Activated T-helper 2 cell treated with anti-CD3 and anti-CD28 coated beads, Interferon-gamma antibody, Interleukin-2, Interleukin-4, amounts not matched to agents 10 μg/mL and 5 μg/mL and 100 μg/mL, durations not matched to agents 14 hours and 24 hours and 36 hours (primary cell): Measurements from ENCODE around the gene C11orf87. TPM values are rescaled to one million over a fixed set of nuclear protein-coding genes. Genes with fewer than 3 reads are reported as not detected.

Source experiments
- DNase-seq: peaks from one replicate; pipeline ENCODE4 v3.0.0; 2021; ENCODE audit warnings: low spot score
- H3K27ac Mint-ChIP-seq: one replicate; pipeline ENCODE4 v1.8.0; 2021; ENCODE audit warnings: mixed read lengths
- H3K27me3 Mint-ChIP-seq: one replicate; pipeline ENCODE4 v1.8.0; 2021; ENCODE audit warnings: low read depth, mixed read lengths
- H3K36me3 Mint-ChIP-seq: one replicate; pipeline ENCODE4 v1.8.0; 2021; ENCODE audit warnings: low read depth, mixed read lengths
- H3K4me1 Mint-ChIP-seq: one replicate; pipeline ENCODE4 v1.8.0; 2021; ENCODE audit warnings: low read depth, mixed read lengths
- H3K4me3 Mint-ChIP-seq: one replicate; pipeline ENCODE4 v1.8.0; 2021; ENCODE audit warnings: low read depth, mild to moderate bottlenecking, moderate library complexity, mixed read lengths
- H3K9me3 Mint-ChIP-seq: one replicate; pipeline ENCODE4 v1.8.0; 2021; ENCODE audit warnings: mixed read lengths
- intact Hi-C: fragments of 100-400 bp; cut with micrococcal nuclease; formaldehyde crosslinking; loops from one replicate; pipeline ENCODE4 v1.15.1; 2023
- total RNA-seq: library from RNA; stranded (reverse); gene quantifications from 2 replicates; pipeline ENCODE4 v1.2.3, GENCODE V29; 2022

The C11orf87 gene
- not detected in 2 replicates for total RNA-seq

- Mint-ChIP-seq H3K27ac (no peak within 1 kb of the TSS), H3K36me3 (no peaks in the 10 kb centered on the region), H3K9me3 (no peaks in the 10 kb centered on the region), H3K4me1 (no peaks in the 10 kb centered on the region), H3K27me3 (peaks cover 26% of the 10 kb centered on the region), H3K4me3 (no peak within 1 kb of the TSS)
- no peak for DNase-seq
- intact Hi-C loops = no loop called here
These were observed at the start of gene C11orf87 for GRCh38 chr11:109421981-109422869. Gene C11orf87 (plus strand): TSS chr11:109422190. CDS start chr11:109423634, 1,444 bp downstream.

- H3K9me3 Mint-ChIP-seq = peaks cover 12% of the 10 kb centered on the region
- DNase-seq = no peak
- no peak overlapping the region for H3K27ac Mint-ChIP-seq
- H3K4me3 Mint-ChIP-seq = no peak overlapping the region
- no peaks in the 10 kb centered on the region for H3K36me3 Mint-ChIP-seq
- H3K27me3 Mint-ChIP-seq = no peaks in the 10 kb centered on the region
- H3K4me1 Mint-ChIP-seq = no peaks in the 10 kb centered on the region
- intact Hi-C loops = no loop called here
These were observed 48.0 kb upstream of the C11orf87 start for GRCh38 chr11:109374032-109374431.

- peaks cover 9% of the 10 kb centered on the region for H3K9me3 Mint-ChIP-seq
- no peak for DNase-seq
- no peaks in the 10 kb centered on the region for H3K36me3 Mint-ChIP-seq
- H3K4me3 Mint-ChIP-seq = no peak overlapping the region
- H3K27me3 Mint-ChIP-seq = no peaks in the 10 kb centered on the region
- H3K4me1 Mint-ChIP-seq = no peaks in the 10 kb centered on the region
- intact Hi-C loops = no loop called here
- H3K27ac Mint-ChIP-seq = no peak overlapping the region
These were observed 47.5 kb upstream of the C11orf87 start for GRCh38 chr11:109374441-109374840.

GRCh38 chr11:109377039-109377742, 44.8 kb upstream of the C11orf87 start:
- Mint-ChIP-seq H3K4me1 (no peaks in the 10 kb centered on the region), H3K36me3 (no peaks in the 10 kb centered on the region), H3K27me3 (no peaks in the 10 kb centered on the region), H3K4me3 (no peak overlapping the region), H3K27ac (no peak overlapping the region), H3K9me3 (no peaks in the 10 kb centered on the region)
- intact Hi-C loops = no loop called here
- DNase-seq = no peak

- intact Hi-C loops = no loop called here
- Mint-ChIP-seq H3K9me3 (no peaks in the 10 kb centered on the region), H3K36me3 (no peaks in the 10 kb centered on the region), H3K4me1 (no peaks in the 10 kb centered on the region), H3K27ac (no peak overlapping the region), H3K27me3 (no peaks in the 10 kb centered on the region), H3K4me3 (no peak overlapping the region)
- DNase-seq = no peak
These were observed 44.0 kb upstream of the C11orf87 start for GRCh38 chr11:109378034-109378433.

GRCh38 chr11:109383306-109383705, 38.7 kb upstream of the C11orf87 start:
- Mint-ChIP-seq H3K27me3 (no peaks in the 10 kb centered on the region), H3K9me3 (no peaks in the 10 kb centered on the region), H3K27ac (no peak overlapping the region), H3K4me1 (no peaks in the 10 kb centered on the region), H3K4me3 (no peak overlapping the region), H3K36me3 (no peaks in the 10 kb centered on the region)
- DNase-seq = no peak
- intact Hi-C loops = no loop called here

- no peaks in the 10 kb centered on the region for H3K4me1 Mint-ChIP-seq
- no peaks in the 10 kb centered on the region for H3K9me3 Mint-ChIP-seq
- H3K36me3 Mint-ChIP-seq = no peaks in the 10 kb centered on the region
- intact Hi-C loops = no loop called here
- no peaks in the 10 kb centered on the region for H3K27me3 Mint-ChIP-seq
- H3K27ac Mint-ChIP-seq = no peak overlapping the region
- no peak overlapping the region for H3K4me3 Mint-ChIP-seq
- no peak for DNase-seq
These were observed 37.1 kb upstream of the C11orf87 start for GRCh38 chr11:109384873-109385272.

- DNase-seq = no peak
- Mint-ChIP-seq H3K9me3 (peaks cover 3% of the 10 kb centered on the region), H3K36me3 (no peaks in the 10 kb centered on the region), H3K4me3 (no peak overlapping the region), H3K27ac (no peak overlapping the region), H3K27me3 (no peaks in the 10 kb centered on the region), H3K4me1 (no peaks in the 10 kb centered on the region)
- intact Hi-C loops = no loop called here
These were observed 33.0 kb upstream of the C11orf87 start for GRCh38 chr11:109388982-109389381.

GRCh38 chr11:109390752-109391151, 31.2 kb upstream of the C11orf87 start:
- Mint-ChIP-seq H3K36me3 (no peaks in the 10 kb centered on the region), H3K27ac (no peak overlapping the region), H3K4me1 (no peaks in the 10 kb centered on the region), H3K27me3 (no peaks in the 10 kb centered on the region), H3K9me3 (peaks cover 3% of the 10 kb centered on the region), H3K4me3 (no peak overlapping the region)
- intact Hi-C loops = no loop called here
- DNase-seq = no peak

GRCh38 chr11:109401545-109401944, 20.4 kb upstream of the C11orf87 start:
- Mint-ChIP-seq H3K36me3 (no peaks in the 10 kb centered on the region), H3K27ac (no peak overlapping the region), H3K4me1 (no peaks in the 10 kb centered on the region), H3K4me3 (no peak overlapping the region), H3K27me3 (no peaks in the 10 kb centered on the region), H3K9me3 (no peaks in the 10 kb centered on the region)
- intact Hi-C loops = no loop called here
- DNase-seq = no peak

- Mint-ChIP-seq H3K27me3 (no peaks in the 10 kb centered on the region), H3K27ac (no peak overlapping the region), H3K4me3 (no peak overlapping the region), H3K36me3 (no peaks in the 10 kb centered on the region), H3K9me3 (no peaks in the 10 kb centered on the region), H3K4me1 (no peaks in the 10 kb centered on the region)
- intact Hi-C loops = no loop called here
- DNase-seq = no peak
These were observed 16.3 kb upstream of the C11orf87 start for GRCh38 chr11:109405671-109406070.

GRCh38 chr11:109416601-109417000, 5.4 kb upstream of the C11orf87 start:
- Mint-ChIP-seq H3K4me1 (no peaks in the 10 kb centered on the region), H3K27ac (no peak overlapping the region), H3K36me3 (no peaks in the 10 kb centered on the region), H3K4me3 (no peak overlapping the region), H3K9me3 (no peaks in the 10 kb centered on the region), H3K27me3 (peaks cover 8% of the 10 kb centered on the region)
- DNase-seq = no peak
- intact Hi-C loops = no loop called here

GRCh38 chr11:109422870-109423465, 978 bp downstream of the C11orf87 start:
- intact Hi-C loops = no loop called here
- H3K4me3 Mint-ChIP-seq = no peak overlapping the region
- no peaks in the 10 kb centered on the region for H3K9me3 Mint-ChIP-seq
- H3K27ac Mint-ChIP-seq = no peak overlapping the region
- no peak for DNase-seq
- H3K36me3 Mint-ChIP-seq = no peaks in the 10 kb centered on the region
- H3K27me3 Mint-ChIP-seq = peaks cover 26% of the 10 kb centered on the region
- no peaks in the 10 kb centered on the region for H3K4me1 Mint-ChIP-seq
